Limb (tissue), 2 donors: ENCODE measurements around the gene CTNNA3.

Experiments
- DNase-seq, 2 donors: peaks; one replicate each; pipeline ENCODE4 v3.0.0-alpha.2; 2016; ENCODE audit errors: extremely low spot score in 2 of 2

CTNNA3 gene

GRCh38 chr10:66151346-66151745 is 1544.6 kb downstream of the CTNNA3 start:
- no peak for DNase-seq

- DNase-seq, result no peak
These were observed 1547.7 kb downstream of the CTNNA3 start for GRCh38 chr10:66148312-66148711.

GRCh38 chr10:66144016-66144415 is 1552.0 kb downstream of the CTNNA3 start:
- DNase-seq, result peak in 1 of 2 donors; percentile 21

GRCh38 chr10:66102756-66103155 is 1593.2 kb downstream of the CTNNA3 start:
- DNase-seq, result no peak

- DNase-seq, result no peak
These were observed 1597.2 kb downstream of the CTNNA3 start for GRCh38 chr10:66098595-66099480.

GRCh38 chr10:66095610-66096009 is 1600.4 kb downstream of the CTNNA3 start:
- DNase-seq, result peak in 1 of 2 donors; percentile 30

- DNase-seq, result no peak
These were observed 1610.1 kb downstream of the CTNNA3 start for GRCh38 chr10:66085906-66086305.

- no peak for DNase-seq
These were observed 1624.1 kb downstream of the CTNNA3 start for GRCh38 chr10:66071907-66072306.

- DNase-seq, result no peak
These were observed 1637.4 kb downstream of the CTNNA3 start for GRCh38 chr10:66058594-66058993.

GRCh38 chr10:66049335-66049734 is 1646.7 kb downstream of the CTNNA3 start:
- DNase-seq, result no peak

GRCh38 chr10:66045859-66046258 is 1650.1 kb downstream of the CTNNA3 start:
- DNase-seq, result no peak

- no peak for DNase-seq
These were observed 1654.2 kb downstream of the CTNNA3 start for GRCh38 chr10:66041771-66042170.

GRCh38 chr10:66038623-66039022 is 1657.4 kb downstream of the CTNNA3 start:
- no peak for DNase-seq

- no peak for DNase-seq
These were observed 1669.7 kb downstream of the CTNNA3 start for GRCh38 chr10:66026321-66026720.

- DNase-seq, result no peak
These were observed 1670.8 kb downstream of the CTNNA3 start for GRCh38 chr10:66025186-66025585.

- no peak for DNase-seq
These were observed 1674.6 kb downstream of the CTNNA3 start for GRCh38 chr10:66021423-66021822.

- no peak for DNase-seq
These were observed 1687.8 kb downstream of the CTNNA3 start for GRCh38 chr10:66008221-66008620.

- no peak for DNase-seq
These were observed 1689.6 kb downstream of the CTNNA3 start for GRCh38 chr10:66006411-66006810.

- no peak for DNase-seq
These were observed 1702.5 kb downstream of the CTNNA3 start for GRCh38 chr10:65993451-65993850.

- no peak for DNase-seq
These were observed 1727.1 kb downstream of the CTNNA3 start for GRCh38 chr10:65968871-65969270.

- DNase-seq, result no peak
These were observed 1727.6 kb downstream of the CTNNA3 start for GRCh38 chr10:65968437-65968836.

GRCh38 chr10:65964205-65964604 is 1731.8 kb downstream of the CTNNA3 start:
- no peak for DNase-seq

GRCh38 chr10:65952086-65952485 is 1743.9 kb downstream of the CTNNA3 start:
- DNase-seq, result no peak
